Activated CD4-positive, alpha-beta T cell treated with anti-CD3 and anti-CD28 coated beads, Interleukin-2, amount 10 ng/mL, durations not matched to agents 7 days and 5 days (primary cell): ENCODE measurements around the gene SNRNP200. TPM values are rescaled to one million over a fixed set of nuclear protein-coding genes. Genes with fewer than 3 reads are reported as not detected.

Experiments
- CTCF ChIA-PET: fragments of 350-600 bp; sonication (Branson Sonifier 250); formaldehyde crosslinking; loops from one replicate; lab custom pipeline; 2021; ENCODE audit warnings: antibody characterized with exemption; lab: Charles Lee
- POLR2A ChIA-PET: fragments of 350-600 bp; sonication (Branson Sonifier 250); formaldehyde crosslinking; loops from one replicate; lab custom pipeline; 2021; ENCODE audit warnings: antibody characterized with exemption; lab: Charles Lee
- DNase-seq: peaks from one replicate; pipeline ENCODE4 v3.0.0-alpha.2; 2020
- H3K27ac Mint-ChIP-seq: one replicate; pipeline ENCODE4 v1.8.0; 2021; ENCODE audit warnings: mild to moderate bottlenecking, moderate library complexity, mixed read lengths
- H3K27me3 Mint-ChIP-seq: one replicate; pipeline ENCODE4 v1.8.0; 2021; ENCODE audit warnings: mixed read lengths
- H3K36me3 Mint-ChIP-seq: one replicate; pipeline ENCODE4 v1.8.0; 2021; ENCODE audit warnings: low read depth, mixed read lengths
- H3K4me1 Mint-ChIP-seq: one replicate; pipeline ENCODE4 v1.8.0; 2021; ENCODE audit warnings: mixed read lengths
- H3K4me3 Mint-ChIP-seq: one replicate; pipeline ENCODE4 v1.8.0; 2021; ENCODE audit warnings: mild to moderate bottlenecking, moderate library complexity, mixed read lengths
- H3K9me3 Mint-ChIP-seq: one replicate; pipeline ENCODE4 v1.8.0; 2021; ENCODE audit warnings: mixed read lengths
- total RNA-seq, 2 experiments: library from RNA; stranded (reverse); gene quantifications; one replicate each; pipeline ENCODE4 v1.2.3, GENCODE V29; 2021

Gene SNRNP200
- total RNA-seq, 2 experiments from 2014 or later, result 170 to 178 TPM

GRCh38 chr2:96323849-96324248 is 18.5 kb upstream of the SNRNP200 start:
- POLR2A ChIA-PET, result no interaction called here
- peak overlapping the region; percentile 88 for H3K27ac Mint-ChIP-seq
- CTCF ChIA-PET, result interaction anchor here (0.6 to 1.1 kb wide), 5 partner anchors 10 to 510 kb away, joined by 3 to 4 read pairs (median 3); partner anchors contain the start of gene NCAPH
- DNase-seq, result no peak
- no peaks in the 10 kb centered on the region for H3K27me3 Mint-ChIP-seq
- peaks cover 36% of the 10 kb centered on the region for H3K36me3 Mint-ChIP-seq
- H3K4me3 Mint-ChIP-seq, result peak overlapping the region; percentile 95
- H3K4me1 Mint-ChIP-seq, result peaks cover 75% of the 10 kb centered on the region
- H3K9me3 Mint-ChIP-seq, result peaks cover under 1% of the 10 kb centered on the region

GRCh38 chr2:96320728-96321622 is 15.6 kb upstream of the SNRNP200 start:
- peaks cover 69% of the 10 kb centered on the region for H3K4me1 Mint-ChIP-seq
- H3K27ac Mint-ChIP-seq, result peak overlapping the region; percentile 83
- no peaks in the 10 kb centered on the region for H3K27me3 Mint-ChIP-seq
- peaks cover 2% of the 10 kb centered on the region for H3K9me3 Mint-ChIP-seq
- peak overlapping the region; percentile 79 for H3K4me3 Mint-ChIP-seq
- DNase-seq, result peak; percentile 42
- ChIA-PET POLR2A (interaction anchor here (0.6 to 1.6 kb wide), 3 partner anchors 15 to 272 kb away, joined by 3 to 5 read pairs (median 5); partner anchors contain the start of genes NCAPH and SNRNP200), CTCF (interaction anchor here (0.6 to 5.3 kb wide), 10 partner anchors 9 to 188 kb away, joined by 3 to 47 read pairs (median 7); partner anchors contain the start of genes CIAO1, NCAPH, SNRNP200 and TMEM127)
- H3K36me3 Mint-ChIP-seq, result peaks cover 23% of the 10 kb centered on the region

- H3K36me3 Mint-ChIP-seq, result peaks cover 20% of the 10 kb centered on the region
- H3K4me3 Mint-ChIP-seq, result peak overlapping the region; percentile 79
- peaks cover 69% of the 10 kb centered on the region for H3K4me1 Mint-ChIP-seq
- H3K27me3 Mint-ChIP-seq, result no peaks in the 10 kb centered on the region
- peaks cover 2% of the 10 kb centered on the region for H3K9me3 Mint-ChIP-seq
- peak overlapping the region; percentile 83 for H3K27ac Mint-ChIP-seq
- POLR2A ChIA-PET, result interaction anchor here (0.6 to 0.7 kb wide), 4 partner anchors 14 to 273 kb away, joined by 3 to 4 read pairs (median 3); no protein-coding TSS in a partner anchor
- DNase-seq, result no peak
- CTCF ChIA-PET, result interaction anchor here (0.6 to 5.3 kb wide), 12 partner anchors 9 to 315 kb away, joined by 3 to 47 read pairs (median 6); partner anchors contain the start of genes CIAO1, NCAPH, SNRNP200 and TMEM127
Measured at GRCh38 chr2:96320326-96320725, 15.0 kb upstream of the SNRNP200 start.

GRCh38 chr2:96319396-96319795 is 14.1 kb upstream of the SNRNP200 start:
- peaks cover 2% of the 10 kb centered on the region for H3K9me3 Mint-ChIP-seq
- H3K4me1 Mint-ChIP-seq, result peaks cover 68% of the 10 kb centered on the region
- DNase-seq, result no peak
- peak overlapping the region; percentile 41 for H3K4me3 Mint-ChIP-seq
- peaks cover 25% of the 10 kb centered on the region for H3K36me3 Mint-ChIP-seq
- ChIA-PET POLR2A (no interaction called here), CTCF (interaction anchor here (0.9 to 5.3 kb wide), 4 partner anchors 8 to 15 kb away, joined by 3 to 47 read pairs (median 14); partner anchors contain the start of genes NCAPH and SNRNP200)
- H3K27me3 Mint-ChIP-seq, result no peaks in the 10 kb centered on the region
- H3K27ac Mint-ChIP-seq, result peak overlapping the region; percentile 73

GRCh38 chr2:96318723-96319122 is 13.4 kb upstream of the SNRNP200 start:
- Mint-ChIP-seq H3K4me1 (peaks cover 65% of the 10 kb centered on the region), H3K9me3 (peaks cover 2% of the 10 kb centered on the region), H3K4me3 (peak overlapping the region; percentile 41), H3K36me3 (peaks cover 25% of the 10 kb centered on the region), H3K27ac (peak overlapping the region; percentile 73), H3K27me3 (no peaks in the 10 kb centered on the region)
- ChIA-PET POLR2A (no interaction called here), CTCF (interaction anchor here (1.1 to 5.3 kb wide), 4 partner anchors 7 to 15 kb away, joined by 3 to 47 read pairs (median 14); partner anchors contain the start of genes NCAPH and SNRNP200)
- no peak for DNase-seq

- Mint-ChIP-seq H3K27ac (no peak overlapping the region), H3K4me1 (peaks cover 58% of the 10 kb centered on the region), H3K9me3 (peaks cover 2% of the 10 kb centered on the region), H3K27me3 (no peaks in the 10 kb centered on the region), H3K36me3 (peaks cover 25% of the 10 kb centered on the region), H3K4me3 (no peak overlapping the region)
- ChIA-PET POLR2A (no interaction called here), CTCF (interaction anchor here (0.7 to 2.6 kb wide), 3 partner anchors 11 to 211 kb away, joined by 3 to 6 read pairs (median 4); no protein-coding TSS in a partner anchor)
- no peak for DNase-seq
Measured at GRCh38 chr2:96317584-96317997, 12.2 kb upstream of the SNRNP200 start.

- peaks cover 2% of the 10 kb centered on the region for H3K9me3 Mint-ChIP-seq
- ChIA-PET POLR2A (no interaction called here), CTCF (interaction anchor here (1.9 to 2.6 kb wide), 2 partner anchors 8 to 10 kb away, joined by 5 to 6 read pairs; partner anchors contain the start of gene ITPRIPL1)
- H3K36me3 Mint-ChIP-seq, result peaks cover 27% of the 10 kb centered on the region
- H3K4me3 Mint-ChIP-seq, result no peak overlapping the region
- peaks cover 58% of the 10 kb centered on the region for H3K4me1 Mint-ChIP-seq
- no peaks in the 10 kb centered on the region for H3K27me3 Mint-ChIP-seq
- no peak for DNase-seq
- no peak overlapping the region for H3K27ac Mint-ChIP-seq
Measured at GRCh38 chr2:96316999-96317398, 11.7 kb upstream of the SNRNP200 start.

GRCh38 chr2:96315400-96316071 is 10.2 kb upstream of the SNRNP200 start:
- Mint-ChIP-seq H3K27ac (peak overlapping the region; percentile 93), H3K27me3 (no peaks in the 10 kb centered on the region), H3K9me3 (peaks cover 2% of the 10 kb centered on the region), H3K4me3 (peak overlapping the region; percentile 48), H3K36me3 (peaks cover 28% of the 10 kb centered on the region), H3K4me1 (peaks cover 57% of the 10 kb centered on the region)
- peak; percentile 47 for DNase-seq
- POLR2A ChIA-PET, result no interaction called here
- CTCF ChIA-PET, result interaction anchor here (1.2 to 2.6 kb wide), 4 partner anchors 9 to 135 kb away, joined by 3 to 6 read pairs (median 4); partner anchors contain the start of gene ITPRIPL1

GRCh38 chr2:96315005-96315399 is 9.7 kb upstream of the SNRNP200 start:
- peaks cover 28% of the 10 kb centered on the region for H3K36me3 Mint-ChIP-seq
- H3K4me3 Mint-ChIP-seq, result peak overlapping the region; percentile 16
- H3K9me3 Mint-ChIP-seq, result peaks cover 2% of the 10 kb centered on the region
- peak overlapping the region; percentile 93 for H3K27ac Mint-ChIP-seq
- peaks cover 55% of the 10 kb centered on the region for H3K4me1 Mint-ChIP-seq
- ChIA-PET CTCF (interaction anchor here (0.7 to 2.6 kb wide), 5 partner anchors 8 to 444 kb away, joined by 3 to 8 read pairs (median 5); partner anchors contain the start of gene ITPRIPL1), POLR2A (no interaction called here)
- DNase-seq, result no peak
- H3K27me3 Mint-ChIP-seq, result no peaks in the 10 kb centered on the region

- Mint-ChIP-seq H3K9me3 (no peaks in the 10 kb centered on the region), H3K27me3 (no peaks in the 10 kb centered on the region), H3K27ac (no peak overlapping the region), H3K4me1 (peaks cover 49% of the 10 kb centered on the region), H3K4me3 (no peak overlapping the region), H3K36me3 (peaks cover 33% of the 10 kb centered on the region)
- CTCF ChIA-PET, result interaction anchor here (1.1 to 4.5 kb wide), 3 partner anchors 8 to 15 kb away, joined by 3 to 21 read pairs (median 6); no protein-coding TSS in a partner anchor
- DNase-seq, result no peak
- POLR2A ChIA-PET, result no interaction called here
Measured at GRCh38 chr2:96308248-96308647, 2.9 kb upstream of the SNRNP200 start.

- CTCF ChIA-PET, result interaction anchor here (0.9 to 4.5 kb wide), 5 partner anchors 10 to 17 kb away, joined by 3 to 21 read pairs (median 4); no protein-coding TSS in a partner anchor
- H3K27me3 Mint-ChIP-seq, result no peaks in the 10 kb centered on the region
- peaks cover 59% of the 10 kb centered on the region for H3K4me1 Mint-ChIP-seq
- H3K9me3 Mint-ChIP-seq, result no peaks in the 10 kb centered on the region
- peak overlapping the region; percentile 97 for H3K4me3 Mint-ChIP-seq
- POLR2A ChIA-PET, result interaction anchor here (0.5 to 0.6 kb wide), 2 partner anchors 14 to 657 kb away, joined by 3 to 4 read pairs; no protein-coding TSS in a partner anchor
- H3K36me3 Mint-ChIP-seq, result peaks cover 49% of the 10 kb centered on the region
- DNase-seq, result no peak
- peak overlapping the region; percentile 98 for H3K27ac Mint-ChIP-seq
Measured at GRCh38 chr2:96306370-96306769, 1.0 kb upstream of the SNRNP200 start.
